Activated CD8-positive, alpha-beta T cell treated with anti-CD3 and anti-CD28 coated beads, Interleukin-2, amount 10 ng/mL, durations not matched to agents 7 days and 5 days (primary cell): Measurements from ENCODE around the gene PLCB2. TPM values are rescaled to one million over a fixed set of nuclear protein-coding genes. Genes with fewer than 3 reads are reported as not detected.

Experiments used
- ATAC-seq: fragments of 150-1000 bp; cut with Tn5 transposase; one replicate; pipeline ENCODE4 v1.10.0; 2021; ENCODE audit warnings: moderate library complexity
- CTCF ChIA-PET: fragments of 350-600 bp; sonication (Branson Sonifier 250); formaldehyde crosslinking; loops from one replicate; lab custom pipeline; 2021; ENCODE audit warnings: antibody characterized with exemption; lab: Charles Lee
- POLR2A ChIA-PET: fragments of 350-600 bp; sonication (Branson Sonifier 250); formaldehyde crosslinking; loops from one replicate; lab custom pipeline; 2021; ENCODE audit warnings: antibody characterized with exemption; lab: Charles Lee
- DNase-seq: peaks from one replicate; pipeline ENCODE4 v3.0.0-alpha.2; 2020
- H3K27ac Mint-ChIP-seq: one replicate; pipeline ENCODE4 v1.8.0; 2021; ENCODE audit warnings: mild to moderate bottlenecking, mixed read lengths
- H3K27me3 Mint-ChIP-seq: one replicate; pipeline ENCODE4 v1.8.0; 2021; ENCODE audit warnings: low read depth, mixed read lengths
- H3K36me3 Mint-ChIP-seq: one replicate; pipeline ENCODE4 v1.8.0; 2021; ENCODE audit warnings: low read depth, mixed read lengths
- H3K4me1 Mint-ChIP-seq: one replicate; pipeline ENCODE4 v1.8.0; 2021; ENCODE audit warnings: low read depth, mixed read lengths
- H3K4me3 Mint-ChIP-seq: one replicate; pipeline ENCODE4 v1.8.0; 2021; ENCODE audit warnings: mild to moderate bottlenecking, mixed read lengths
- H3K9me3 Mint-ChIP-seq: one replicate; pipeline ENCODE4 v1.8.0; 2022; ENCODE audit warnings: mixed read lengths; ENCODE audit not compliant: insufficient read depth
- total RNA-seq, 2 experiments: library from RNA; stranded (reverse); gene quantifications; one replicate each; pipeline ENCODE4 v1.2.3, GENCODE V29; 2021

Gene PLCB2
- total RNA-seq, 2 experiments from 2014 or later, result 133 to 160 TPM

DNA sequence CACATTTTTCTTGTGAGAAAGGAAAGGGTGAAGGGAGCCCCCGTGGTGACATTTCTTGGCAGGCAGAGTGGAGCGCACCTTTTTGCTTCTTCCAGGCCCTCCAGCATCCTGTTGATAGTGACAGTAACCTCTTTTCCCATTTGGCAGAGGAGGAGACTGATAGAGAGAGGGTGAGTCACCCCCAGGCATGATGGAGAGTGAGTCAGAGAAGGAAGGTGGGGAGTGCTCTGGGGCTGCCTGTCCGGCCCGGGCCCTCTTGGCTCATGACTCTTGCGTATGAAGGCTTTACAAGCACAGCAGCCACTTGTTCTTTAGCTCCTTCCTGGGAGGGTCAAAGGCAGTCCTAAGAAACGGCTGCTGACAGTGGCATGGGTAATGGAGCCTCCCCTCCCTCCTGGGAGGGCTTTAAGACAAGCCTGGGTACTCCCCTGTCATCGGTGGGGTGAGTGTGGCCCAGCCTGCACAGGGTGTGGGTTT, 40.9 kb downstream of the PLCB2 start:
- Mint-ChIP-seq H3K4me3 (no peak overlapping the region), H3K27me3 (peaks cover 2% of the 10 kb centered on the region), H3K36me3 (no peaks in the 10 kb centered on the region), H3K27ac (no peak overlapping the region), H3K4me1 (no peaks in the 10 kb centered on the region), H3K9me3 (no peaks in the 10 kb centered on the region)
- ATAC-seq, result no peak
- DNase-seq, result no peak
- ChIA-PET CTCF (interaction anchor here (1.5 kb wide), 1 partner anchor 221 kb away, joined by 3 read pairs; no protein-coding TSS in a partner anchor), POLR2A (no interaction called here)

DNA sequence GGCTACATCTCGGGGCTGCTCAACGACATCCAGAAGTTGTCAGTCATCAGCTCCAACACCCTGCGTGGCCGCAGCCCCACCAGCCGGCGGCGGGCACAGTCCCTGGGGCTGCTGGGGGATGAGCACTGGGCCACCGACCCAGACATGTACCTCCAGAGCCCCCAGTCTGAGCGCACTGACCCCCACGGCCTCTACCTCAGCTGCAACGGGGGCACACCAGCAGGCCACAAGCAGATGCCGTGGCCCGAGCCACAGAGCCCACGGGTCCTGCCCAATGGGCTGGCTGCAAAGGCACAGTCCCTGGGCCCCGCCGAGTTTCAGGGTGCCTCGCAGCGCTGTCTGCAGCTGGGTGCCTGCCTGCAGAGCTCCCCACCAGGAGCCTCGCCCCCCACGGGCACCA, 41.9 kb downstream of the PLCB2 start:
- ATAC-seq (no peak), DNase-seq (no peak)
- no peaks in the 10 kb centered on the region for H3K36me3 Mint-ChIP-seq
- no peaks in the 10 kb centered on the region for H3K9me3 Mint-ChIP-seq
- no peak overlapping the region for H3K27ac Mint-ChIP-seq
- CTCF ChIA-PET, result interaction anchor here (5.6 kb wide), 1 partner anchor 8 kb away, joined by 45 read pairs; no protein-coding TSS in a partner anchor
- POLR2A ChIA-PET, result no interaction called here
- H3K4me3 Mint-ChIP-seq, result no peak overlapping the region
- no peaks in the 10 kb centered on the region for H3K4me1 Mint-ChIP-seq
- peaks cover 5% of the 10 kb centered on the region for H3K27me3 Mint-ChIP-seq

DNA sequence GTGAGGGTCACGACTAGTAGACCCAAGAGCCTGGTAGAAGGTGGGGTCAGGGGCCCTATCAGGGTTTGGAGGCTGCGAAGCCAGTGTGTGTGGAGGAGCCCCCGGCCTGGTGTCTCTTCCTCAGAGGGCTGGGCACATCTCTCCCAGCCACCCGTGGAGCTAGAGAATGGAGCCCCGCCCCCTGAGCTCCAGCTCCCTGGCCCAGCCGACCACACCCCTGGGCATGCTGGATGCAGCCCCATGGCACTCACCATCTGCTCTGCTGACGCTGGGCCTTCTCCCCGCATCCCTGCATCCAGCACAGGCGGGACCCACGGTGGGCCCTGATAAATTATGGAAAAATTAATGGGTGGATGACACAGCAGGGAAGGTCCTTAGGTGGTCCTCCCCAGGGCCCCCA, 42.4 kb downstream of the PLCB2 start:
- Mint-ChIP-seq H3K9me3 (no peaks in the 10 kb centered on the region), H3K36me3 (no peaks in the 10 kb centered on the region), H3K27me3 (peaks cover 5% of the 10 kb centered on the region), H3K4me3 (no peak overlapping the region), H3K4me1 (no peaks in the 10 kb centered on the region), H3K27ac (no peak overlapping the region)
- no peak for DNase-seq
- no peak for ATAC-seq
- CTCF ChIA-PET, result interaction anchor here (5.6 kb wide), 1 partner anchor 8 kb away, joined by 45 read pairs; no protein-coding TSS in a partner anchor
- POLR2A ChIA-PET, result no interaction called here

DNA sequence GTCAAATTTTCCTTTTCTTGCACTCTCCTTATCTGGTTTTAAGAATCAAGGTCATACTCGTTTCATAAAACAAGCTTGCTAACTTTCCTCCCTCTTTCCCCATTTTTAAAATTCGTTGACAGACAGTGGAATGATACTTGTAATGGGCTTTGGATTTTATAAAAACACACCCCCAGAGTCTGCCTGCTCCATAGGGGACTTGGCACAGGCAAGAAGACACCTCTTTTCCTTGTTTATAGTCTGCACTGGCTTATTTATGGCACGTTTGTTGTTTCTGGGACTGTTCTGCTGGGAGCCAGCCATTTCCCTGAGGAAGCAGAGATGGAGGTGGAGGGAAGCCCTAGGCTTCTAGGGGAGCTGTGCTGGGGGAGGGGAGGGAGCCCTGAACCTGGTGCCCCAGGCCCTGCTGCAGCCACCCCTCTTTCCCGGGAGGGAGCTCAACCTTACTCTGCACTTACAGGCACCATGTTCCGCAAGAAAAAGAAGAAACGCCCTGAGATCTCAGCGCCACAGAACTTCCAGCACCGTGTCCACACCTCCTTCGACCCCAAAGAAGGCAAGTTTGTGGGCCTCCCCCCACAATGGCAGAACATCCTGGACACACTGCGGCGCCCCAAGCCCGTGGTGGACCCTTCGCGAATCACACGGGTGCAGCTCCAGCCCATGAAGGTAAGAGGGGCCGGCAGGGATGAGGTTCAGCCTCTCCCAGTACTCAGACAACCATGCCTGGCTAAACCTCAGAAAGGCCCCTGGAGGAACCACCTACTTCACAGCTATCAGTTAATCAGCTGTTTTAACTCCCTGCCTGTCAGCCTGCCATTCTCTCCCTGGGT, 43.2 kb downstream of the PLCB2 start:
- ChIA-PET CTCF (interaction anchor here (0.7 to 5.6 kb wide), 7 partner anchors 9 to 219 kb away, joined by 3 to 45 read pairs (median 4); no protein-coding TSS in a partner anchor), POLR2A (no interaction called here)
- no peaks in the 10 kb centered on the region for H3K9me3 Mint-ChIP-seq
- no peaks in the 10 kb centered on the region for H3K4me1 Mint-ChIP-seq
- H3K4me3 Mint-ChIP-seq, result no peak overlapping the region
- DNase-seq (no peak), ATAC-seq (no peak)
- H3K36me3 Mint-ChIP-seq, result no peaks in the 10 kb centered on the region
- H3K27me3 Mint-ChIP-seq, result peaks cover 7% of the 10 kb centered on the region
- H3K27ac Mint-ChIP-seq, result no peak overlapping the region

DNA sequence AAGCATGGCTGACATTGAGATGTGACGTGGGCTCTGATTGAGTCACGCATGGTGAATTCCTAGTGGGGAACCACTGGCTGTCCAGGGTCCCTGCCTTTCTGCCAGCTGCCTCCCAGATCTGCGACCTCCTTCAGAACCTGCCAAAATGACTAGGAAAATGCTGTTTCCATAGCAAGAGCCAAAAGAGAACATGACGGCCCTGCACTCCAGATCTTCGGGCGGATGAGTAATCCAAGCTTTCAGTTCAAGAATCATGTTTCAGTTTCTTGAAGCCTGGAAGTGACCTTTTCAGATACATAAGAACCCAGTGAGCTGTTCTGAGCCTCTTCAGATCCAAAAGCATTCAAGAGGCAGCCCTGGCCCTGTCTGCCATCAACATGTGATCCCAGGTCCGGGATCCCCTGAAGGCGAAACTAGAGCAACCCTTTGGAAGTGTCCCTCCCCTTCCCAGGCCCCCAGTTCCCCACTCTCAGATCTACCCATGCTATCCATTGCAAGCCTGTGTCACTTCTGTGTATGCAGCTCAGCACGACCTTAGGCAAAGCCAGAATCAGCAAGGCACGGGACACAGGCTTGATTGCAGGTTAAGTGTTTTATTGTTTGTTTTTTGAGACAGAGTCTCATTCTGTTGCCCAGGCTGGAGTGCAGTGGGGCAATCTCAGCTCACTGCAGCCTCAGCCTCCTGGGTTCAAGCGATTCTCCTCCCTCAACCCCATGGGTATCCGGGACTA, 44.5 kb downstream of the PLCB2 start:
- CTCF ChIA-PET, result interaction anchor here (1.2 to 5.6 kb wide), 5 partner anchors 10 to 159 kb away, joined by 4 to 45 read pairs (median 4); no protein-coding TSS in a partner anchor
- DNase-seq (no peak), ATAC-seq (no peak)
- Mint-ChIP-seq H3K4me3 (no peak overlapping the region), H3K27ac (no peak overlapping the region), H3K4me1 (no peaks in the 10 kb centered on the region), H3K36me3 (no peaks in the 10 kb centered on the region), H3K27me3 (peaks cover 7% of the 10 kb centered on the region), H3K9me3 (no peaks in the 10 kb centered on the region)
- POLR2A ChIA-PET, result interaction anchor here (0.6 kb wide), 1 partner anchor 368 kb away, joined by 4 read pairs; no protein-coding TSS in a partner anchor

DNA sequence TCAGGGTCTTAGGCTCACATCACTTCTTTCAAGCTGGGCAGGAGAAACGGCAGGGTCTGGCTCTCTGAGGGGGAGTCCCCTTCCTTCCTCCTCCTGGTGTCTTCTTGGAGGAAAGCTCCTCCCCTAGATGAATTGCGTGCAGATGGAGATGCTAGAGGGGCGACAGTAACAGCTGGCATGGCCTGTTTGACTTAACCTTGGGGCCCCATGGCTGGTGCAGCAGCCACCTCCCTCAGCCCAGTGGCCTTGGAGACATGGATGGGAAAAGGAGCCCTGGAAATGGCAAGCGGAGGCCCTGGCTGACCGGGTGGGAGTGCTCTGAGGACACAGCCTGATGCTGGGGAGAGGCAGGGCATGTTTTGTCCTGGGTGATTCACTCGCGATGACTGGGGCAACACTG, 48.7 kb downstream of the PLCB2 start:
- Mint-ChIP-seq H3K27ac (no peak overlapping the region), H3K27me3 (peaks cover 11% of the 10 kb centered on the region), H3K9me3 (no peaks in the 10 kb centered on the region), H3K4me1 (peaks cover 3% of the 10 kb centered on the region), H3K4me3 (no peak overlapping the region), H3K36me3 (no peaks in the 10 kb centered on the region)
- no peak for DNase-seq
- CTCF ChIA-PET, result interaction anchor here (4.3 kb wide), 1 partner anchor 15 kb away, joined by 29 read pairs; no protein-coding TSS in a partner anchor
- no peak for ATAC-seq
- POLR2A ChIA-PET, result interaction anchor here (1.2 kb wide), 1 partner anchor 20 kb away, joined by 3 read pairs; no protein-coding TSS in a partner anchor

DNA sequence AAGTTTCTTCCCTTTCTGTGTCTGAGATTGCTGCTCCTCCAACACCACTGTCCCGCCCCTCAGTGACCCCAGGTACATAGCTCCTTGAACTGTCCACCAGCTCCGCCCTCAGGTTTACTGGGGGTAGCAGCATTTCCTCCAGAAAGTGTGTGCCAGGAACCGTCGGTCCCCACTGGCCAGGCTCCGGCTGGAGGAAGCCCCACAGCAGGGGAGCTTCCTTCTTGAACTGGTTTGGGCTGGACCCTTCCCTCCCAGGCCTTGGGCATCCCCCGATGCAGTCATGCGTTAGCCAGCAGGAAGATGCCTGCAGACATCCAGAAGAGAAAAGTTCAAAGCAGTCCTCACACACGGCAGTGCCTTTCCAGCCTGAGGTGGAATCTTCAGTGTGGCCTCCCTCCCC, 49.2 kb downstream of the PLCB2 start:
- ChIA-PET CTCF (interaction anchor here (4.3 kb wide), 1 partner anchor 15 kb away, joined by 29 read pairs; no protein-coding TSS in a partner anchor), POLR2A (interaction anchor here (1.2 kb wide), 1 partner anchor 20 kb away, joined by 3 read pairs; no protein-coding TSS in a partner anchor)
- ATAC-seq (no peak), DNase-seq (no peak)
- no peaks in the 10 kb centered on the region for H3K36me3 Mint-ChIP-seq
- H3K27me3 Mint-ChIP-seq, result peaks cover 15% of the 10 kb centered on the region
- no peak overlapping the region for H3K4me3 Mint-ChIP-seq
- peaks cover 6% of the 10 kb centered on the region for H3K4me1 Mint-ChIP-seq
- no peaks in the 10 kb centered on the region for H3K9me3 Mint-ChIP-seq
- no peak overlapping the region for H3K27ac Mint-ChIP-seq

DNA sequence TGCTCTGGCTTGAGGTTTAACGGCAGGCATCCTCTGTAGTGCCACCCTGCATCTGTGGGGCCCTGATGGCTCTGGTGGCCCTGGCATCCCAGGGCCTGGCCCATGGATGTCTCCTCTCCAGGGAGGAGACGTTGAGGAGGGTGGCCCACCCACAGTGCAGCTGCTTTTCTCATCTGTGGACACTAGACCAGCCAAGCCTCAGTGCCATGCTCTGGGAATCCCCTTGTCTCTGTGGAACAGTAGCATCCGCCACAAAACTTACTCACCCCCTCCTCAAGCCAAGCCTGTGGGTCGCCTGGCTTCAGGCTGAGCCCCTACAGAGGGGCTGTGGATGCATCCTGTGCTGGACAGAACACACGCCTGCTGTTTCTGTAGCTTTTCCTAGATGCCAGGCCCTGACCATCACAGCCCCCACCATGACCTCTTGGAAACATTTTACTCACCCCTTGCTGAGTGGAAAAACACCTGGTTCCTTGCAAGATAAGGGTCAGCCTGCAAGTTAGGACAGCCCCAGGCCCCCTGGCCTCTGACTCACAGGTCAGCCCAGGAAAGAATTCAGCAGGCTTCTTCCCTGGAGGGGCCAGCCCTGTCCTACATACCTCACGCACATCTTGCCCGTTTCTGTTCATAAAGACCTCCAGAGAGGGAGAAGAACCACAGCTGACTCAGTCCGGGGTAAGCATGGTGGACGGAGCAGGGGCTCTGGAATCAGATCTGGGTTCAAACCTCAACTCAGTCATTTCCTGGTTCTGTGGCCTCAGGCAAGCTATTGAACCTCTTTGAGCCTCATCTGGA, 49.9 kb downstream of the PLCB2 start:
- Mint-ChIP-seq H3K27ac (no peak overlapping the region), H3K4me1 (peaks cover 12% of the 10 kb centered on the region)
- CTCF ChIA-PET, result interaction anchor here (1.9 to 4.3 kb wide), 2 partner anchors 16 to 41 kb away, joined by 4 to 29 read pairs; no protein-coding TSS in a partner anchor

DNA sequence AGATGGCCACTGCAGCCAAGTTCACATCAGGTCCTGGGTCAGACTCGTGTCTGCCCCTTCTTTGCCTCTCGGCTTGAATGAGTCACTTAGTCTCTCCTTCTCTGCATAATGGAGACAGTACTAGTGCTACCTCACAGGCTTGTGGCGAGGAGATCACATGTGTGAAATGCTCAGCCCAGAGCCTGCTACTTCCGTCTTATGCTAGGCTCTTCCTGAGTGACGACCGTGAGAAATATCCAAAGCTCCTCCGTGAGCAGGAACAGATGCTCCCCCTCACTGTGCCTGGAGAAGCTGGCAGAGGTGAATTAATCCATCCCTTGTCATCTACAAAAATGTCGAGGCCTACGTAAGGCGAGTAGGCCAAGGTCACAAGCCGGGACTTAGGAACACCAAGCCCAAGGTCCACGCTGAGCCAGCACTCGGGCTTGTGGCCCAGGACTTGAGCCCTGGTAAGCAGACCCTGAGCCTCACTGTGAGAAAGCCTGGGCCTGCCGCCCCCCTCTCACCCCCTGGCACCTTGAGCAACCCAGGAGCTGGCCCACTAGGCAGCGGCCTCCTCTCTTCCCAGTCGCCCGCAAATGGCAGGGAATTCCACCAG, 51.0 kb downstream of the PLCB2 start:
- Mint-ChIP-seq H3K27me3 (peaks cover 23% of the 10 kb centered on the region), H3K4me1 (peaks cover 12% of the 10 kb centered on the region), H3K27ac (peak overlapping the region; percentile 52), H3K36me3 (peaks cover 1% of the 10 kb centered on the region), H3K9me3 (no peaks in the 10 kb centered on the region), H3K4me3 (no peak overlapping the region)
- CTCF ChIA-PET, result interaction anchor here (1.9 to 4.3 kb wide), 2 partner anchors 17 to 39 kb away, joined by 4 to 29 read pairs; no protein-coding TSS in a partner anchor
- ATAC-seq, result peak; percentile 35
- POLR2A ChIA-PET, result no interaction called here
- DNase-seq, result no peak

More for the DNA sequence above, 49.9 kb downstream of the PLCB2 start:
- Mint-ChIP-seq H3K4me3 (no peak overlapping the region), H3K36me3 (peaks cover 1% of the 10 kb centered on the region), H3K9me3 (no peaks in the 10 kb centered on the region), H3K27me3 (peaks cover 21% of the 10 kb centered on the region)
- no peak for ATAC-seq
- no peak for DNase-seq
- POLR2A ChIA-PET, result interaction anchor here (1.2 kb wide), 1 partner anchor 21 kb away, joined by 3 read pairs; no protein-coding TSS in a partner anchor

DNA sequence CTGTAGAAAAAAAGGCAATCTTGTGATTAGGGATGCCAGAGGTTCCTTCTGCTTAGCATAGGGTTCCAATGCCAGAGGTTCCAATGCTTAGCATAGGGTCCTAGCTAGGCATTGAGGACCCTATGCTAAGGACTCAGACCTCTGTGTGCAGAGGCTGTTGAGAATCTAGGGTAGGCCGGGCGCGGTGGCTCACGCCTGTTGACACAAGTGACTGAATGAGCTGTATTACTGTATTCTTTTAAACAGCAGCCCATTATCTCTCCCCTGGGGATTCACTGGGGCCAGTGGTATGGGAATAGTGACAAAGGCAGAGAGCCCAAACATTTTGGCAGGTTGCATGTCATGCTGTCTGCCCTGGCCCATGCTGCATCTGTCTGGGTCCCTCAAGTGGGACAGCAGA, 52.7 kb downstream of the PLCB2 start:
- Mint-ChIP-seq H3K27ac (no peak overlapping the region), H3K4me1 (peaks cover 12% of the 10 kb centered on the region), H3K9me3 (no peaks in the 10 kb centered on the region), H3K27me3 (peaks cover 30% of the 10 kb centered on the region), H3K36me3 (peaks cover 1% of the 10 kb centered on the region), H3K4me3 (no peak overlapping the region)
- no peak for DNase-seq
- CTCF ChIA-PET, result interaction anchor here (1.1 to 2.4 kb wide), 6 partner anchors 16 to 37 kb away, joined by 3 to 7 read pairs (median 4); partner anchors contain the start of gene PAK6
- POLR2A ChIA-PET, result interaction anchor here (0.6 to 0.7 kb wide), 2 partner anchors 68 to 514 kb away, joined by 3 read pairs; partner anchors contain the start of gene INAFM2
- no peak for ATAC-seq
